ENCODE measurements around the gene DDA1.

- no peak for TF ChIP-seq POLR2AphosphoS5 (IDR thresholded peaks at IDR 0.05; ENCODE audit: low read depth, low read length)
- no peak for TF ChIP-seq REST (IDR thresholded peaks at IDR 0.05; ENCODE audit: insufficient read depth in 1 of 2, low read depth in 2 of 2, low read length in 2 of 2)
- no peak for TF ChIP-seq TAF1 (IDR thresholded peaks at IDR 0.05; ENCODE audit: borderline replicate concordance, insufficient read depth, low read length)
Observed at GRCh38 chr19:17357724-17358123, 48.4 kb downstream of the DDA1 start.

All from PFSK-1 (cell line).